ENCODE results near the gene IRX6. TPM values are rescaled to one million over a fixed set of nuclear protein-coding genes. Genes with fewer than 3 reads are reported as not detected.

The IRX6 gene
- total and polyA plus RNA-seq, 8 donors = 0.10 TPM; not detected in 7

DNA sequence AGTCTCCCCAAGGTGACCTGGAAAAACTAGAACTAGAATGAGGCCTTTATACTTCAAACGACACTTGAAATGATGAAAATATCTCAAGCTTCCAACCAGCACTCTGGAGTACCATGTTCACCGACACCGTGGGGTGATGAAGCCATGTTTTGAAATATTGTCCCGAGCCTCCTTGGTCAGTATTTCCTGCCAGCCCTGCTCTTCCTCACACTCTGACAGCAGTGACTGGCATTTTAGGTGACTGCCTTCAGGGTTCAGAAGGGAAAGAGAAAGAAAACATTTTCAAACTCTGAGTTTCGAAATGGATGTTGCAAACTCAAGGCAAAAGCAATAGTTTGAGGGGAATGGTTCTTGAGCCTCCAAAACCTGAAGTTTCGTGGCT lies 39.3 kb upstream of the IRX6 start:
- 70 to 91% (median 83%) methylated on average over 6 of the region's 6 CpGs for whole genome bisulfite sequencing, 5 donors
- intact Hi-C loops (cut with DNase I; ENCODE audit: low total_unique reads) = no loop called here

DNA sequence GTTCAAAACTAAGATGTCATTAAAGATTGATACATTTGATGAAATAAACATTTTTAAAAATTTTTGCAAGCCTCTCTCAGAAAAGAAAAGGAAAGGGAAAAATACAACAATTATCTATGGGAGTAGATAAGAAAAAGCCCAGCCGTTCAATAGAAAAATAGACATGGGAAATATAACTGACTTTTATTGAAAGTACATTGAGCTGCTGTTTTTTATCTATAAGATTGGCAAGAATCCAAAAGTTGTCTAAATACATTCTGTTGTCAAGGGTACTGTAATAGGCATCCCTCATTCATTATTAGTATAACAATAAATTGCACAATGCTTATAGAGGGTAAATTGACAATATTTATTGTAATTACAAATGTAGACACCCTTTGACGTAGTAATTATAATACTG lies 38.4 kb upstream of the IRX6 start:
- H3K27me3 ChIP-seq = peaks cover 0 to 17% (median 0%) of the 10 kb centered on the region in 3 donors
- H3K27ac ChIP-seq = no peak overlapping the region
- TF ChIP-seq EP300 (IDR thresholded peaks at IDR 0.05) (no peak), POLR2AphosphoS5 (IDR thresholded peaks at IDR 0.05) (no peak), POLR2A (IDR thresholded peaks at IDR 0.05) (no peak)
- TF ChIP-seq, protein P1, sequence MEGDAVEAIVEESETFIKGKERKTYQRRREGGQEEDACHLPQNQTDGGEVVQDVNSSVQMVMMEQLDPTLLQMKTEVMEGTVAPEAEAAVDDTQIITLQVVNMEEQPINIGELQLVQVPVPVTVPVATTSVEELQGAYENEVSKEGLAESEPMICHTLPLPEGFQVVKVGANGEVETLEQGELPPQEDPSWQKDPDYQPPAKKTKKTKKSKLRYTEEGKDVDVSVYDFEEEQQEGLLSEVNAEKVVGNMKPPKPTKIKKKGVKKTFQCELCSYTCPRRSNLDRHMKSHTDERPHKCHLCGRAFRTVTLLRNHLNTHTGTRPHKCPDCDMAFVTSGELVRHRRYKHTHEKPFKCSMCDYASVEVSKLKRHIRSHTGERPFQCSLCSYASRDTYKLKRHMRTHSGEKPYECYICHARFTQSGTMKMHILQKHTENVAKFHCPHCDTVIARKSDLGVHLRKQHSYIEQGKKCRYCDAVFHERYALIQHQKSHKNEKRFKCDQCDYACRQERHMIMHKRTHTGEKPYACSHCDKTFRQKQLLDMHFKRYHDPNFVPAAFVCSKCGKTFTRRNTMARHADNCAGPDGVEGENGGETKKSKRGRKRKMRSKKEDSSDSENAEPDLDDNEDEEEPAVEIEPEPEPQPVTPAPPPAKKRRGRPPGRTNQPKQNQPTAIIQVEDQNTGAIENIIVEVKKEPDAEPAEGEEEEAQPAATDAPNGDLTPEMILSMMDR (IDR thresholded peaks at IDR 0.05) = no peak
- 45 to 53% (median 50%) methylated on average over 2 of the region's 2 CpGs for WGBS, 5 donors
- H3K4me3 ChIP-seq = no peak overlapping the region
- DNase-seq = no peak
- no peaks in the 10 kb centered on the region for H3K36me3 ChIP-seq
- peaks cover 0 to 23% (median 18%) of the 10 kb centered on the region in 4 donors for H3K9me3 ChIP-seq
- no peaks in the 10 kb centered on the region for H3K4me1 ChIP-seq
- intact Hi-C loops (cut with DNase I; ENCODE audit: low total_unique reads) = no loop called here

More for the DNA sequence above, 39.3 kb upstream of the IRX6 start:
- TF ChIP-seq EP300 (IDR thresholded peaks at IDR 0.05) (no peak), POLR2AphosphoS5 (IDR thresholded peaks at IDR 0.05) (no peak), POLR2A (IDR thresholded peaks at IDR 0.05) (no peak)
- TF ChIP-seq, protein P1 (IDR thresholded peaks at IDR 0.05) = no peak
- Histone ChIP-seq H3K27me3 (peaks cover 0 to 18% (median 0%) of the 10 kb centered on the region in 3 donors), H3K4me3 (no peak overlapping the region), H3K36me3 (no peaks in the 10 kb centered on the region), H3K27ac (no peak overlapping the region), H3K4me1 (no peaks in the 10 kb centered on the region), H3K9me3 (peaks cover 0 to 22% (median 17%) of the 10 kb centered on the region in 4 donors)
- DNase-seq = no peak

DNA sequence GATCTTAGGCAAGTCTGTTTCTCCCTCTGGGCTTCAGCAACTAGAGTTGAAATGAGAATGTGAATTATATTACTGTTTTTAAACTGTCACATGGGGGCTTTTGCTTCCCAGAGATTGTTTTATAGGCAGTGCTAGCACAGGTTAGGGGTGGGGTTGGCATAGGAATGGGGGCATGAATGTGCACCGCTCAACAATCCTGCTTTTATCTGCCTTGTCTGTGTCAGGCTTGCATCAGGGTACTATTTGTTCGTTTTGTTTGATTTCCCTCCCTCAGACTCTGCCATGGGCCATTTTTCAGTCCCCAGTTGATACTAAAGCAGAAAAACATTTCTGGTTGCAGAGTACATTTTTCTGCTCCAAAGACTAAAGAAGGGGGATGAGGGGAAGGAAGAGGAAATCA lies 34.6 kb upstream of the IRX6 start:
- intact Hi-C loops (cut with DNase I; ENCODE audit: low total_unique reads) = no loop called here
- Histone ChIP-seq H3K9me3 (peaks cover 0 to 23% (median 18%) of the 10 kb centered on the region in 4 donors), H3K4me1 (no peaks in the 10 kb centered on the region), H3K4me3 (no peak overlapping the region), H3K27ac (no peak overlapping the region), H3K27me3 (peaks cover 0 to 5% (median 0%) of the 10 kb centered on the region in 3 donors), H3K36me3 (no peaks in the 10 kb centered on the region)
- TF ChIP-seq POLR2AphosphoS5 (IDR thresholded peaks at IDR 0.05) (no peak), EP300 (IDR thresholded peaks at IDR 0.05) (no peak)
- TF ChIP-seq, protein P1 (IDR thresholded peaks at IDR 0.05) = no peak
- no peak for DNase-seq
- 22 to 59% (median 43%) methylated on average over 2 of the region's 2 CpGs for WGBS, 5 donors

DNA sequence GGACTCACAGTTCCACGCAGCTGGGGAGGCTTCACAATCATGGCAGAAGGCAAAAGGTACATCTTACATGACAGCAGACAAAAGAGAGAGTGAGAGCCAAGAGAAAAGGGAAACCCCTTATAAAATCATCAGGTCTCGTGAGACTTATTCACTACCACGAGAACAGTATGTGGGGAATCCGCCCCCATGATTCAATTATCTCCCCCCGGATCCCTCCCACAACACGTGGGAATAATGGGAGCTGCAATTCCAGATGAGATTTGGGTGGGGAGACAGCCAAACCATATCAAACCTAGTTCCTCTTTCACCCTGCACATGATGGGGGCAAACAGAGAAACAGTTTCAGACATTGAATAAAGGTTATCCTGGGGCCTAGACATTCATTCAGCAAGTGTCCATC lies 32.2 kb upstream of the IRX6 start:
- intact Hi-C loops (cut with DNase I; ENCODE audit: low total_unique reads) = no loop called here
- no peaks in the 10 kb centered on the region for H3K4me1 ChIP-seq
- H3K27me3 ChIP-seq = no peaks in the 10 kb centered on the region
- DNase-seq = no peak
- no peak overlapping the region for H3K4me3 ChIP-seq
- H3K9me3 ChIP-seq = peaks cover 0 to 23% (median 18%) of the 10 kb centered on the region in 4 donors
- TF ChIP-seq POLR2A (IDR thresholded peaks at IDR 0.05) (no peak), POLR2AphosphoS5 (IDR thresholded peaks at IDR 0.05) (no peak), EP300 (IDR thresholded peaks at IDR 0.05) (no peak)
- TF ChIP-seq, protein P1 (IDR thresholded peaks at IDR 0.05) = no peak
- H3K27ac ChIP-seq = no peak overlapping the region
- H3K36me3 ChIP-seq = no peaks in the 10 kb centered on the region
- WGBS, 5 donors = 74 to 85% (median 81%) methylated on average over 6 of the region's 6 CpGs

Measured in stomach (tissue), 9 donors.